ENCODE data around the gene MAPKBP1. TPM values are rescaled to one million over a fixed set of nuclear protein-coding genes. Genes with fewer than 3 reads are reported as not detected.

The MAPKBP1 gene
- total RNA-seq, 3 donors from 2014 or later (not counting 1 experiment from before 2014, with no cell fraction given), result 44.8 to 55.4 (median 49.0) TPM

DNA sequence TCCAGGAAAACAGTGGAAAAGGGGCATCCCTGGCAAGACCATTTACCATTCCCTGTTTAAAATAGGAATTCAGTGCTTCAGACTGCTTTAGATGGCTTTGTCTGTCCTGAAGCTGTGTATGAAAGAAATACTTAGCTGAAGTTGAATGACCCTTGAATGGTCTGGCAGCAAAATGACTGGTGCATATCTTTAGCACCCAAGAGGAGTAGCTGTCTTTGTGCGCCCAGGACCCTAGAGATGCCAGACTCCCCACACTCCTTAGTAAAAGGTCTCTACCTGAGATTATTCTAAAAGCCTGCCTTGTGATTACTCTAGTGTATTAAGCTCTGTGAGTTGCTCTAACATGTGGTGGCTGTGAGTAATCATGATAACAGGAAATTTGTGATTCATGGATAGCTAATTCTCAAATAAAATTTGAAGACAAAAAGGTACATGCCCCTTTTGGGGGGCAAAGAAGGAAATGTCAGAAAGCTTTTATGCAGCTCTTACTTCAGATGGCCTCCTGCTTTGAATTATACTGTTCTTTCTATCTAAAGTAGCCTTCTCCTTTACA, 3.2 kb downstream of the MAPKBP1 start:
- H3K4me1 ChIP-seq (ENCODE audit: control insufficient read depth, insufficient read depth, low read length), result peaks cover 24% of the 10 kb centered on the region
- intact Hi-C loops (cut with micrococcal nuclease), result no loop called here
- H3K27me3 Mint-ChIP-seq (ENCODE audit: low read depth in 2 of 2), result no peaks in the 10 kb centered on the region

DNA sequence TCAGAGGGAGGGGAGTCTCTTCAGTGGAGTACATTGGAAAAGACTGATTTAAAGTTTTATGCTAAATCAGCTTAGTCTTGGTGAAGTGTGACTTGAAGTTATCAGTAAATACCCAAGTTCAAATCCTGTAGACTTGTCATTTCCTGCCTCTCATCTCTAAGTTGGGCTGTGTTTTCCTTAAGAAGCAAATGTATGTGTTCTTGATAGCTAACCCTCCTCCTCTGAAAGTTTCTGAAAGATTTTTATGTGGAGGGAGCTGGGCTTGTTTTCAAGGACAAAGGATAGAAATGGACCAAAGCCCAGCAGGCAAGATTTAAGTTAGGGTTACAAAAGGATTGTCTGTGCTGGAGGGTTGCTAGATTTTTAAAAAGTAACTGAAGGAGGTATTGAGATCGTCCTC, 4.2 kb downstream of the MAPKBP1 start:
- WGBS (ENCODE audit: insufficient coverage), result no CpG with 5 or more reads among the region's 1 CpG
- Mint-ChIP-seq H3K36me3 (no peaks in the 10 kb centered on the region), H3K9me3 (no peaks in the 10 kb centered on the region), H3K4me1 (peaks cover 78 to 89% of the 10 kb centered on the region in 2 donors), H3K27ac (peak overlapping the region; percentile 52 to 71), H3K27me3 (ENCODE audit: low read depth in 2 of 2) (no peaks in the 10 kb centered on the region), H3K4me3 (no peak overlapping the region)
- intact Hi-C loops (cut with micrococcal nuclease), result no loop called here
- Histone ChIP-seq H3K9me3 (ENCODE audit: control insufficient read depth, insufficient read depth, low read length) (no peaks in the 10 kb centered on the region), H3K36me3 (ENCODE audit: control insufficient read depth, insufficient read depth, low read length) (no peaks in the 10 kb centered on the region), H3K27ac (ENCODE audit: low read length) (no peak overlapping the region), H3K27me3 (ENCODE audit: control insufficient read depth, insufficient read depth, low read length) (no peaks in the 10 kb centered on the region), H3K4me3 (ENCODE audit: low read length) (no peak overlapping the region), H3K4me1 (ENCODE audit: control insufficient read depth, insufficient read depth, low read length) (peaks cover 25% of the 10 kb centered on the region)
- ATAC-seq (no peak), DNase-seq (no peak)
- TF ChIP-seq, protein P1, sequence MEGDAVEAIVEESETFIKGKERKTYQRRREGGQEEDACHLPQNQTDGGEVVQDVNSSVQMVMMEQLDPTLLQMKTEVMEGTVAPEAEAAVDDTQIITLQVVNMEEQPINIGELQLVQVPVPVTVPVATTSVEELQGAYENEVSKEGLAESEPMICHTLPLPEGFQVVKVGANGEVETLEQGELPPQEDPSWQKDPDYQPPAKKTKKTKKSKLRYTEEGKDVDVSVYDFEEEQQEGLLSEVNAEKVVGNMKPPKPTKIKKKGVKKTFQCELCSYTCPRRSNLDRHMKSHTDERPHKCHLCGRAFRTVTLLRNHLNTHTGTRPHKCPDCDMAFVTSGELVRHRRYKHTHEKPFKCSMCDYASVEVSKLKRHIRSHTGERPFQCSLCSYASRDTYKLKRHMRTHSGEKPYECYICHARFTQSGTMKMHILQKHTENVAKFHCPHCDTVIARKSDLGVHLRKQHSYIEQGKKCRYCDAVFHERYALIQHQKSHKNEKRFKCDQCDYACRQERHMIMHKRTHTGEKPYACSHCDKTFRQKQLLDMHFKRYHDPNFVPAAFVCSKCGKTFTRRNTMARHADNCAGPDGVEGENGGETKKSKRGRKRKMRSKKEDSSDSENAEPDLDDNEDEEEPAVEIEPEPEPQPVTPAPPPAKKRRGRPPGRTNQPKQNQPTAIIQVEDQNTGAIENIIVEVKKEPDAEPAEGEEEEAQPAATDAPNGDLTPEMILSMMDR (IDR thresholded peaks at IDR 0.05), result no peak

More for the DNA sequence above, 3.2 kb downstream of the MAPKBP1 start:
- ATAC-seq (no peak), DNase-seq (no peak)
- no peaks in the 10 kb centered on the region for H3K9me3 ChIP-seq (ENCODE audit: control insufficient read depth, insufficient read depth, low read length)
- Mint-ChIP-seq H3K36me3 (no peaks in the 10 kb centered on the region), H3K9me3 (no peaks in the 10 kb centered on the region), H3K27ac (peak overlapping the region; percentile 52 to 71), H3K4me1 (peaks cover 77 to 87% of the 10 kb centered on the region in 2 donors), H3K4me3 (no peak overlapping the region)
- 100% methylated on average over 1 of the region's 1 CpG for WGBS (ENCODE audit: insufficient coverage)
- H3K27me3 ChIP-seq (ENCODE audit: control insufficient read depth, insufficient read depth, low read length), result no peaks in the 10 kb centered on the region
- H3K27ac ChIP-seq (ENCODE audit: low read length), result no peak overlapping the region
- no peaks in the 10 kb centered on the region for H3K36me3 ChIP-seq (ENCODE audit: control insufficient read depth, insufficient read depth, low read length)
- TF ChIP-seq, protein P1 (IDR thresholded peaks at IDR 0.05), result no peak
- no peak overlapping the region for H3K4me3 ChIP-seq (ENCODE audit: low read length)

DNA sequence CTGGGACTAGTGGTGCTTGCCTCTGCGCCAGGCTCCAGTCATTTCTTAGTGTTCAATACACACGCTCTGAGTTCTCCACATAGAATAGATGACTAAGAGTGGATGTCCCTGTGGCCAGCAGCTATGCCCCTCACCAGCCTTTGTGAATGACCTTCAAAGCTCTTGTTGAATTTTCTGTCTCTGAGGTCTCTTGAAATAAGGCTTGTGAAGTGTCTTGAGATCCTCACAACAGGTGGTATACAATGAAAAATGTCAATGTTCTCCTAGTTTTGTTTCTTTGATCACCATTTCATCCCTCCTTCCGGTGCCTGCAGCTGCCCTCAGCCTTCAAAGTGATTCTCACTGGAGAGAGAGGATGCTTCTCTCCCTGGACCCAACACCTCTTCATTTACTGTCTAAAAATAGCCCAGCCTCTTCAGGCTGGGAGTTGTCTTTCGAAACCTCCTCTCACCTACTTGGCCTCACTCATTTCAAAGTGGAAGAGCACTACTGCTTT, 5.4 kb downstream of the MAPKBP1 start:
- no peak overlapping the region for H3K4me3 ChIP-seq (ENCODE audit: low read length)
- peaks cover 66 to 77% of the 10 kb centered on the region in 2 donors for H3K4me1 Mint-ChIP-seq
- intact Hi-C loops (cut with micrococcal nuclease), result no loop called here
- H3K27ac ChIP-seq (ENCODE audit: low read length), result no peak overlapping the region
- TF ChIP-seq, protein P1 (IDR thresholded peaks at IDR 0.05), result no peak
- H3K27me3 ChIP-seq (ENCODE audit: control insufficient read depth, insufficient read depth, low read length), result no peaks in the 10 kb centered on the region
- peaks cover 23% of the 10 kb centered on the region for H3K4me1 ChIP-seq (ENCODE audit: control insufficient read depth, insufficient read depth, low read length)
- H3K36me3 Mint-ChIP-seq, result no peaks in the 10 kb centered on the region
- 68% methylated on average over 4 of the region's 4 CpGs for WGBS (ENCODE audit: insufficient coverage)
- ATAC-seq, result no peak
- H3K4me3 Mint-ChIP-seq, result no peak overlapping the region
- H3K36me3 ChIP-seq (ENCODE audit: control insufficient read depth, insufficient read depth, low read length), result no peaks in the 10 kb centered on the region
- H3K9me3 ChIP-seq (ENCODE audit: control insufficient read depth, insufficient read depth, low read length), result no peaks in the 10 kb centered on the region
- H3K9me3 Mint-ChIP-seq, result no peaks in the 10 kb centered on the region
- DNase-seq, result no peak
- H3K27me3 Mint-ChIP-seq (ENCODE audit: low read depth in 2 of 2), result no peaks in the 10 kb centered on the region
- peak overlapping the region; percentile 52 to 58 for H3K27ac Mint-ChIP-seq

DNA sequence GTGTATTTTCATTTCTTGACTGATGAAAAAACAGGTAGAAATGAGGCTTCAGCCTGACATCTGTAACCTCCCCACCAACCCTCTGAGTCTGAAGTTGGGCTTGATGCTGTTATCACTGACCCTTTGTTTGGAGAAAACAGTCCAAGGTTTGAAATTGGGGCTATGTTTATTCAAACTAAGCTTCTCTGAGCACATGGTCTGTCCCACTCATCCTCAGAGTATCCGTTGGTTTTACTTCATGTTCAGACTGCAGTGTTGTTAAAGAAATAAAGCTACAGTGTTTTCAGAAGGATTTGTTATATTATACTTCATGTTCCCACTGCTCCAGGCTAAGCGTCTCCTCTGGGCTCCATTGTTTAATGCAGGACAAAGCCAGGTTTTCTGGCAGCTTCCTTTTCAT, 6.0 kb downstream of the MAPKBP1 start:
- Histone ChIP-seq H3K27ac (ENCODE audit: low read length) (no peak overlapping the region), H3K9me3 (ENCODE audit: control insufficient read depth, insufficient read depth, low read length) (no peaks in the 10 kb centered on the region), H3K4me1 (ENCODE audit: control insufficient read depth, insufficient read depth, low read length) (peaks cover 18% of the 10 kb centered on the region), H3K36me3 (ENCODE audit: control insufficient read depth, insufficient read depth, low read length) (no peaks in the 10 kb centered on the region), H3K27me3 (ENCODE audit: control insufficient read depth, insufficient read depth, low read length) (no peaks in the 10 kb centered on the region), H3K4me3 (ENCODE audit: low read length) (no peak overlapping the region)
- H3K9me3 Mint-ChIP-seq, result no peaks in the 10 kb centered on the region
- peaks cover 60 to 71% of the 10 kb centered on the region in 2 donors for H3K4me1 Mint-ChIP-seq
- no peaks in the 10 kb centered on the region for H3K27me3 Mint-ChIP-seq (ENCODE audit: low read depth in 2 of 2)
- WGBS (ENCODE audit: insufficient coverage), result 67% methylated on average over 1 of the region's 2 CpGs
- DNase-seq, result no peak
- peak overlapping the region; percentile 52 to 58 for H3K27ac Mint-ChIP-seq
- intact Hi-C loops (cut with micrococcal nuclease), result no loop called here
- TF ChIP-seq, protein P1 (IDR thresholded peaks at IDR 0.05), result no peak
- no peak overlapping the region for H3K4me3 Mint-ChIP-seq
- ATAC-seq, result no peak
- H3K36me3 Mint-ChIP-seq, result no peaks in the 10 kb centered on the region

All from natural killer cell (primary cell).